Osteoblast (primary cell): ENCODE measurements around the gene NRDC. TPM values are rescaled to one million over a fixed set of nuclear protein-coding genes. Genes with fewer than 3 reads are reported as not detected.

Experiments used
- DNase-seq: peaks from one replicate; pipeline ENCODE4 v3.0.0; 2011; ENCODE audit warnings: low spot score, mixed read lengths; ENCODE audit not compliant: insufficient read length; ENCODE audit errors: missing footprints
- H2AFZ ChIP-seq: 2 replicates; pipeline ENCODE4 v1.6.0; 2011; ENCODE audit warnings: mild to moderate bottlenecking, low read length
- H3K27ac ChIP-seq: 2 replicates; pipeline ENCODE4 v1.5.1; 2011; ENCODE audit warnings: mild to moderate bottlenecking, low read depth, low read length, moderate library complexity
- H3K27me3 ChIP-seq: 2 replicates; pipeline ENCODE4 v1.6.0; 2012; ENCODE audit warnings: mild to moderate bottlenecking, control low read depth, inconsistent platforms, low read length, moderate library complexity; ENCODE audit not compliant: insufficient read depth
- H3K36me3 ChIP-seq: 2 replicates; pipeline ENCODE4 v1.5.1; 2011; ENCODE audit warnings: mild to moderate bottlenecking, low read length, control low read depth, moderate library complexity; ENCODE audit not compliant: insufficient read depth
- H3K4me1 ChIP-seq: 2 replicates; pipeline ENCODE4 v1.5.1; 2011; ENCODE audit warnings: mild to moderate bottlenecking, low read length, control low read depth, moderate library complexity; ENCODE audit not compliant: insufficient read depth
- H3K4me2 ChIP-seq: 2 replicates; pipeline ENCODE4 v1.6.0; 2011; ENCODE audit warnings: mild to moderate bottlenecking, low read length; ENCODE audit not compliant: insufficient read depth
- H3K4me3 ChIP-seq: fragments of 200-600 bp; sonication (generic); 3 replicates; pipeline ENCODE4 v1.5.1; 2012; ENCODE audit warnings: mild to moderate bottlenecking, low read length, inconsistent platforms; ENCODE audit not compliant: insufficient read depth
- H3K79me2 ChIP-seq: 2 replicates; pipeline ENCODE4 v1.6.0; 2012; ENCODE audit warnings: mild to moderate bottlenecking, low read length, control low read depth, inconsistent platforms; ENCODE audit not compliant: insufficient read depth
- H3K9me3 ChIP-seq: 2 replicates; pipeline ENCODE4 v1.5.1; 2011; ENCODE audit warnings: low read depth, low read length, control low read depth
- H4K20me1 ChIP-seq: 2 replicates; pipeline ENCODE4 v1.6.0; 2012; ENCODE audit warnings: mild to moderate bottlenecking, low read length, control low read depth; ENCODE audit not compliant: insufficient read depth
- CTCF ChIP-seq: IDR thresholded peaks from 2 replicates; pipeline ENCODE4 v1.5.1; 2011; ENCODE audit warnings: mild to moderate bottlenecking, low read depth, low read length, moderate library complexity; ENCODE audit errors: extremely low read depth
- total RNA-seq: library from RNA; depleted of rRNA; stranded (reverse); fragments of >200 nt; gene quantifications from 2 replicates; pipeline ENCODE4 v1.2.3, GENCODE V29; 2012

The NRDC gene
- total RNA-seq, 1 donor = 81.4 TPM

DNA sequence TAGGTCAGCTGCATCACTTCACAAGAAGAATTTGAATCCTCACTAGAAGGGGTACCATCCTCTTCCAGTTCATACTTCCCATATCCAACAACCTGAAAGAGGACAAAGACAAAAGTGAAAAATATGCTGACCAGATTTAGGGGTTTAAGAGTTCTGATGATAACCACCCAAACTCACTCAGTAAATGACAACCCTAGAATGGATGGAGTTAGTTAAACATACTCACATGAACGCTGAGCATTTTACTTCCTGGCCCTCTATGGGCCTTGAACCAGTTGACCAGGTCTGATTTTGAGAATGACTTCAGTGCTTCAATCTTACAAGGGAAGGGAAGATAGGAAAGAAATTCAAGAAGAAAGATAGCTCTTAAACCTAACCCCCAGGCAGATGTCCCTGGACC, 89.2 kb downstream of the NRDC start:
- Histone ChIP-seq H3K27ac (no peak overlapping the region), H4K20me1 (no peaks in the 10 kb centered on the region), H3K4me2 (no peak overlapping the region), H3K9me3 (no peaks in the 10 kb centered on the region), H3K79me2 (no peaks in the 10 kb centered on the region), H3K4me1 (peaks cover 12% of the 10 kb centered on the region), H2AFZ (no peak overlapping the region), H3K27me3 (no peaks in the 10 kb centered on the region), H3K36me3 (peaks cover 92% of the 10 kb centered on the region), H3K4me3 (no peak overlapping the region)
- TF ChIP-seq CTCF = no peak
- DNase-seq = no peak

DNA sequence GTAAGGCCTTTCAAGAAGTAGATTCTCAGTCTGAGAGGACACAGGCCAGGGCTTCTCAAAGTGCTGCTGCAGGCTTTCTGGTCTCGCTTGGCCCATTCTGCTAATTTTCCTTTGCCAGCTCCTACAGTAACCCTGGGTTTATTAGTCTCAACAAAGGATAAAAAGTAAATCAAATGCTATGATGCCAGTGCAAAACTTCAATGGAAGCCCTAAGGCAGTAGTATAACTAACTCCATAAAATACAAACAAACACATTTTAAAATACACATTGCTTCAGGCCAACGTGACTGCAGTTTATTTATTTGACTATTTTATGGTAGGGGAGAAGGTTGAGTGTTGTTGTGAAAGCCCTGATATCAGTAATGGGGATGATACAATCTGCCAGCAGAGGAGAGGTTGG, 89.6 kb downstream of the NRDC start:
- H3K36me3 ChIP-seq = peaks cover 92% of the 10 kb centered on the region
- TF ChIP-seq CTCF = no peak
- no peak overlapping the region for H2AFZ ChIP-seq
- H3K27ac ChIP-seq = no peak overlapping the region
- peaks cover 12% of the 10 kb centered on the region for H3K4me1 ChIP-seq
- no peaks in the 10 kb centered on the region for H4K20me1 ChIP-seq
- no peak for DNase-seq
- no peak overlapping the region for H3K4me2 ChIP-seq
- no peaks in the 10 kb centered on the region for H3K79me2 ChIP-seq
- no peaks in the 10 kb centered on the region for H3K9me3 ChIP-seq
- no peaks in the 10 kb centered on the region for H3K27me3 ChIP-seq
- H3K4me3 ChIP-seq = no peak overlapping the region

GRCh38 chr1:51784997-51785421, 93.5 kb downstream of the NRDC start:
- H3K9me3 ChIP-seq = no peaks in the 10 kb centered on the region
- no peaks in the 10 kb centered on the region for H3K4me1 ChIP-seq
- H3K4me2 ChIP-seq = no peak overlapping the region
- H3K79me2 ChIP-seq = no peaks in the 10 kb centered on the region
- no peak overlapping the region for H3K27ac ChIP-seq
- H2AFZ ChIP-seq = no peak overlapping the region
- no peaks in the 10 kb centered on the region for H4K20me1 ChIP-seq
- H3K4me3 ChIP-seq = no peak overlapping the region
- H3K36me3 ChIP-seq = peaks cover 87% of the 10 kb centered on the region
- no peak for DNase-seq
- TF ChIP-seq CTCF = no peak
- no peaks in the 10 kb centered on the region for H3K27me3 ChIP-seq

DNA sequence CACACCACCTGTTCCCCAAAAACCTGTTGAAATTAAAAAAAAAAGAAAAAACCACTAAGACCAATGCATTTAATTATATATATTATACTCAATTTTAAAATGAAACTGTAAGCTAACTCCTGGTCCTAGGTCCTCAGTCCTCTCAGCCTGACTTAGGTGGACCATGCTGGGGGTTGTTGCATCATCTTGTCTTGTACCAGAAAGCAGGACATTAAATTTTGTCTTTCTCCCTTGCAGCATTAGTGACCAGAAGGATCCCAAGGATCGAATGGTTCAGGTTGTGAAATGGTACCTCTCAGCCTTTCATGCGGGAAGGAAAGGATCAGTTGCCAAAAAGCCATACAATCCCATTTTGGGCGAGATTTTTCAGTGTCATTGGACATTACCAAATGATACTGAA, 97.6 kb downstream of the NRDC start:
- Histone ChIP-seq H3K27ac (no peak overlapping the region), H3K9me3 (no peaks in the 10 kb centered on the region), H2AFZ (no peak overlapping the region), H3K4me3 (no peak overlapping the region), H4K20me1 (no peaks in the 10 kb centered on the region), H3K27me3 (no peaks in the 10 kb centered on the region), H3K79me2 (no peaks in the 10 kb centered on the region), H3K4me1 (no peaks in the 10 kb centered on the region), H3K36me3 (peaks cover 46% of the 10 kb centered on the region), H3K4me2 (no peak overlapping the region)
- TF ChIP-seq CTCF = no peak
- no peak for DNase-seq
